Measurements from ENCODE around the gene SYT9.
"Not testable (repeated sequence)": the region's sequence is repeated elsewhere in the genome, so short reads cannot be mapped to it uniquely, and the experiment has no call there.

The SYT9 gene

GRCh38 chr11:7321473-7322450 is 70.1 kb downstream of the SYT9 start:
- Histone ChIP-seq H3K9me3 (ENCODE audit: control insufficient read depth in 1 of 2, low read length in 2 of 2) (no peaks in the 10 kb centered on the region), H3K9ac (ENCODE audit: low read depth in 1 of 2, low read length in 2 of 2) (no peak overlapping the region), H3K4me1 (ENCODE audit: control insufficient read depth in 1 of 2, insufficient read depth in 2 of 2, low read length in 2 of 2) (no peaks in the 10 kb centered on the region), H3K4me3 (ENCODE audit: low read depth in 1 of 2, low read length in 2 of 2) (no peak overlapping the region), H3K36me3 (ENCODE audit: control insufficient read depth in 1 of 2, insufficient read depth in 2 of 2, low read length in 2 of 2) (no peaks in the 10 kb centered on the region), H3K27me3 (ENCODE audit: control insufficient read depth in 1 of 2, insufficient read depth in 2 of 2, low read length in 2 of 2) (no peaks in the 10 kb centered on the region), H3K27ac (ENCODE audit: low read depth, low read length) (no peak overlapping the region)

- Histone ChIP-seq H3K4me3 (ENCODE audit: low read depth in 1 of 2, low read length in 2 of 2) (no peak overlapping the region), H3K36me3 (ENCODE audit: control insufficient read depth in 1 of 2, insufficient read depth in 2 of 2, low read length in 2 of 2) (no peaks in the 10 kb centered on the region), H3K9ac (ENCODE audit: low read depth in 1 of 2, low read length in 2 of 2) (no peak overlapping the region), H3K27ac (ENCODE audit: low read depth, low read length) (no peak overlapping the region), H3K27me3 (ENCODE audit: control insufficient read depth in 1 of 2, insufficient read depth in 2 of 2, low read length in 2 of 2) (no peaks in the 10 kb centered on the region), H3K4me1 (ENCODE audit: control insufficient read depth in 1 of 2, insufficient read depth in 2 of 2, low read length in 2 of 2) (no peaks in the 10 kb centered on the region), H3K9me3 (ENCODE audit: control insufficient read depth in 1 of 2, low read length in 2 of 2) (no peaks in the 10 kb centered on the region)
Measured at GRCh38 chr11:7332451-7332850, 80.7 kb downstream of the SYT9 start.

DNA sequence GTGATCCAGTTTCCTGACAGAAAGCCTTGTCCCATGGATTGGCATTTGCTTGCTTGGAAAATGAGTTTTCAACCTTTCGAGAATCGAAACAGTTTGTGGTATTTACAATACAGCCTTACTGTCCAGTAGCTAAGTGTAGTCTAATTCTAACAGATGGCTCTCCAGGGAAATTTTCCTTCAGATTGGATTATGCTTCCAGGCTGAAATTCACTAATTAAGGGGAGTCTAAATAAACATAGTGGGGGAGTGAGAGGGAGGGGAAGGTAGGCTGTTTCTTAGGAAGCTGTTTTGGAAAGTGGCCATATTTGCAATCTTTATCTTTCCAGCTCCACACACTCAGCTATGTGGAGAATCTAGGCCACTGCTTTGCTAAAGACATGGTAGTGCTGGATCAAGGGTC is 81.3 kb downstream of the SYT9 start:
- no peaks in the 10 kb centered on the region for H3K27me3 ChIP-seq (ENCODE audit: control insufficient read depth in 1 of 2, insufficient read depth in 2 of 2, low read length in 2 of 2)
- H3K9me3 ChIP-seq (ENCODE audit: control insufficient read depth in 1 of 2, low read length in 2 of 2): no peaks in the 10 kb centered on the region
- H3K4me1 ChIP-seq (ENCODE audit: control insufficient read depth in 1 of 2, insufficient read depth in 2 of 2, low read length in 2 of 2): no peaks in the 10 kb centered on the region
- no peak overlapping the region for H3K4me3 ChIP-seq (ENCODE audit: low read depth in 1 of 2, low read length in 2 of 2)
- no peak overlapping the region for H3K27ac ChIP-seq (ENCODE audit: low read depth, low read length)
- H3K36me3 ChIP-seq (ENCODE audit: control insufficient read depth in 1 of 2, insufficient read depth in 2 of 2, low read length in 2 of 2): no peaks in the 10 kb centered on the region
- no peak overlapping the region for H3K9ac ChIP-seq (ENCODE audit: low read depth in 1 of 2, low read length in 2 of 2)

GRCh38 chr11:7335442-7335841 is 83.7 kb downstream of the SYT9 start:
- not testable (repeated sequence) for H3K4me3 ChIP-seq (ENCODE audit: low read depth in 1 of 2, low read length in 2 of 2); H3K36me3 ChIP-seq (ENCODE audit: control insufficient read depth in 1 of 2, insufficient read depth in 2 of 2, low read length in 2 of 2); H3K9me3 ChIP-seq (ENCODE audit: control insufficient read depth in 1 of 2, low read length in 2 of 2); H3K27ac ChIP-seq (ENCODE audit: low read depth, low read length); H3K4me1 ChIP-seq (ENCODE audit: control insufficient read depth in 1 of 2, insufficient read depth in 2 of 2, low read length in 2 of 2); H3K27me3 ChIP-seq (ENCODE audit: control insufficient read depth in 1 of 2, insufficient read depth in 2 of 2, low read length in 2 of 2); H3K9ac ChIP-seq (ENCODE audit: low read depth in 1 of 2, low read length in 2 of 2)

DNA sequence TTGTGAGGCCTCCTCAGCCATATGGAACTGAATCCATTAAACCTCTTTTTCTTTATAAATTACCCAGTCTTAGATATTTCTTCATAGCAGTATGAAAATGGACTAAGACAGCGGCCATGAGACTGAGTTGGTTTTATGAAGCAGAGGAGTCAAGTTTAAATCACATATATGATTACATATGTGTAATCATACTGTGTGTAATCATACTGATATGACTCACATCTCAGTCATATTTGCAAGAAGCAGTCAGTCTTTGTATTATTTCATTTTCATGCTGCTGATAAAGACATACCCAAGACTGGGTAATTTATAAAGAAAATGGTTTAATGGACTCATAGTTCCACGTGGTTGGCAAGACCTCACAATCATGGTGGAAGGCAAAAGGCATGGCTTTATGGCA is 89.8 kb downstream of the SYT9 start:
- Histone ChIP-seq H3K9me3 (ENCODE audit: control insufficient read depth in 1 of 2, low read length in 2 of 2) (no peaks in the 10 kb centered on the region), H3K4me3 (ENCODE audit: low read depth in 1 of 2, low read length in 2 of 2) (no peak overlapping the region), H3K4me1 (ENCODE audit: control insufficient read depth in 1 of 2, insufficient read depth in 2 of 2, low read length in 2 of 2) (no peaks in the 10 kb centered on the region), H3K9ac (ENCODE audit: low read depth in 1 of 2, low read length in 2 of 2) (no peak overlapping the region), H3K27ac (ENCODE audit: low read depth, low read length) (no peak overlapping the region), H3K27me3 (ENCODE audit: control insufficient read depth in 1 of 2, insufficient read depth in 2 of 2, low read length in 2 of 2) (no peaks in the 10 kb centered on the region), H3K36me3 (ENCODE audit: control insufficient read depth in 1 of 2, insufficient read depth in 2 of 2, low read length in 2 of 2) (no peaks in the 10 kb centered on the region)

- Histone ChIP-seq H3K4me1 (ENCODE audit: control insufficient read depth in 1 of 2, insufficient read depth in 2 of 2, low read length in 2 of 2) (no peaks in the 10 kb centered on the region), H3K27me3 (ENCODE audit: control insufficient read depth in 1 of 2, insufficient read depth in 2 of 2, low read length in 2 of 2) (peaks cover 0 to 6% of the 10 kb centered on the region in 2 donors), H3K9me3 (ENCODE audit: control insufficient read depth in 1 of 2, low read length in 2 of 2) (no peaks in the 10 kb centered on the region), H3K36me3 (ENCODE audit: control insufficient read depth in 1 of 2, insufficient read depth in 2 of 2, low read length in 2 of 2) (no peaks in the 10 kb centered on the region), H3K9ac (ENCODE audit: low read depth in 1 of 2, low read length in 2 of 2) (no peak overlapping the region), H3K27ac (ENCODE audit: low read depth, low read length) (no peak overlapping the region), H3K4me3 (ENCODE audit: low read depth in 1 of 2, low read length in 2 of 2) (no peak overlapping the region)
Measured at GRCh38 chr11:7347611-7348431, 96.1 kb downstream of the SYT9 start.

DNA sequence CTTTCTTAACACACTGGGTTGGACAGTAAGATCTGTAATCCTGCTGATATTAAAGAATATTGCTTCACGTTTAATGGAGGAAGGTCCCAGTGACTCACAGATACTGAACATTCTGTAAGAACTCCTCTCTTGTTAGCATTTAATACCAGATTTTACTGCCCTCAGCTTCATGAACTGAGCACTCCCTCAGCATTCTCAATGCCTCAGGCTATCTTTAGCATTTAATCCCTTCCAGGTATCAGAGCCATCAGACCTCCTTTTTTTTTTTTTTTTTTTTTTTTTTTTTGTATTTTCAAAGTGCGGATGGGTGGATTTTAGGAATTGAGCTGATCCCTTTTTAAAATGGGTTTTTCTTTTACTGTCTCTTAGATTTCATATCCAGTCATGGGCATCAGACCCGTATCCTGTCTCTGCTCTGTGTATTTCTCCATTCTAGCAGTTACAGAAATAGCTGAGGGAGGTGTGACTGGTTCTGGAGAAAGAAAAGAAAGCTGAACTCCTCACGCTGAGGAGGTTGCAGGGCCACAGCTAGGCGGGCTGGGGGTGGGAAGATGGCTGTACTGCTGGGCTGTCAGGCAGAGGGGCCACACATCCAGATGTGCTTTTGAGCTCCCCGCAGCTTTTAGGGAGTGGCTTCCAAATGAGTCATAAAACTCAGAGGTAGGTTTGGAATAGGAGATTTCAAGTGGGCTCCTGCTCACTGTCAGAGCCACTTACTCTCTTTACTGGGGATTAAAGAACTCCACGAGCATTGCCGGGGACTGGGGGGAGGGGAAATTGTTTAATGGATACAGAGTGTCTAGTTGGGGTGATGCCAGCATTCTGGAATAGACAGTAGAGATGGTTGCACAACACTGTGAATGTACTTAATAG is 97.0 kb downstream of the SYT9 start:
- no peak overlapping the region for H3K9ac ChIP-seq (ENCODE audit: low read depth in 1 of 2, low read length in 2 of 2)
- no peaks in the 10 kb centered on the region for H3K36me3 ChIP-seq (ENCODE audit: control insufficient read depth in 1 of 2, insufficient read depth in 2 of 2, low read length in 2 of 2)
- no peaks in the 10 kb centered on the region for H3K4me1 ChIP-seq (ENCODE audit: control insufficient read depth in 1 of 2, insufficient read depth in 2 of 2, low read length in 2 of 2)
- no peaks in the 10 kb centered on the region for H3K9me3 ChIP-seq (ENCODE audit: control insufficient read depth in 1 of 2, low read length in 2 of 2)
- peaks cover 0 to 6% of the 10 kb centered on the region in 2 donors for H3K27me3 ChIP-seq (ENCODE audit: control insufficient read depth in 1 of 2, insufficient read depth in 2 of 2, low read length in 2 of 2)
- H3K4me3 ChIP-seq (ENCODE audit: low read depth in 1 of 2, low read length in 2 of 2): no peak overlapping the region
- H3K27ac ChIP-seq (ENCODE audit: low read depth, low read length): no peak overlapping the region

- H3K27ac ChIP-seq (ENCODE audit: low read depth, low read length): no peak overlapping the region
- H3K9me3 ChIP-seq (ENCODE audit: control insufficient read depth in 1 of 2, low read length in 2 of 2): no peaks in the 10 kb centered on the region
Measured at GRCh38 chr11:7351228-7351627, 99.5 kb downstream of the SYT9 start.

GRCh38 chr11:7353100-7353499 is 101.4 kb downstream of the SYT9 start:
- no peak overlapping the region for H3K9ac ChIP-seq (ENCODE audit: low read depth in 1 of 2, low read length in 2 of 2)
- no peaks in the 10 kb centered on the region for H3K4me1 ChIP-seq (ENCODE audit: control insufficient read depth in 1 of 2, insufficient read depth in 2 of 2, low read length in 2 of 2)

More at GRCh38 chr11:7351228-7351627, 99.5 kb downstream of the SYT9 start:
- H3K4me3 ChIP-seq (ENCODE audit: low read depth in 1 of 2, low read length in 2 of 2): no peak overlapping the region
- H3K27me3 ChIP-seq (ENCODE audit: control insufficient read depth in 1 of 2, insufficient read depth in 2 of 2, low read length in 2 of 2): peaks cover 0 to 6% of the 10 kb centered on the region in 2 donors
- H3K4me1 ChIP-seq (ENCODE audit: control insufficient read depth in 1 of 2, insufficient read depth in 2 of 2, low read length in 2 of 2): no peaks in the 10 kb centered on the region
- no peaks in the 10 kb centered on the region for H3K36me3 ChIP-seq (ENCODE audit: control insufficient read depth in 1 of 2, insufficient read depth in 2 of 2, low read length in 2 of 2)
- H3K9ac ChIP-seq (ENCODE audit: low read depth in 1 of 2, low read length in 2 of 2): no peak overlapping the region

More at GRCh38 chr11:7353100-7353499, 101.4 kb downstream of the SYT9 start:
- Histone ChIP-seq H3K9me3 (ENCODE audit: control insufficient read depth in 1 of 2, low read length in 2 of 2) (no peaks in the 10 kb centered on the region), H3K4me3 (ENCODE audit: low read depth in 1 of 2, low read length in 2 of 2) (no peak overlapping the region), H3K27ac (ENCODE audit: low read depth, low read length) (no peak overlapping the region), H3K27me3 (ENCODE audit: control insufficient read depth in 1 of 2, insufficient read depth in 2 of 2, low read length in 2 of 2) (peaks cover 0 to 3% of the 10 kb centered on the region in 2 donors), H3K36me3 (ENCODE audit: control insufficient read depth in 1 of 2, insufficient read depth in 2 of 2, low read length in 2 of 2) (no peaks in the 10 kb centered on the region)

Data from duodenal mucosa (tissue), 2 donors.